ENCODE measurements around the gene CLMN. TPM values are rescaled to one million over a fixed set of nuclear protein-coding genes. Genes with fewer than 3 reads are reported as not detected.
"Not testable (repeated sequence)": the region's sequence is repeated elsewhere in the genome, so short reads cannot be mapped to it uniquely, and the experiment has no call there.

The CLMN gene
- total RNA-seq, 1 donor from 2014 or later: 117 TPM

GRCh38 chr14:95289323-95290010 lies 30.2 kb downstream of the CLMN start:
- DNase-seq (ENCODE audit: low spot score in 2 of 2, unreplicated experiment in 2 of 2): peak in 1 of 2 experiments; percentile 11
- peaks cover 32% of the 10 kb centered on the region for H3K36me3 Mint-ChIP-seq
- H3K27me3 Mint-ChIP-seq (ENCODE audit: low read depth): no peaks in the 10 kb centered on the region
- no peak overlapping the region for H3K4me3 Mint-ChIP-seq
- TF ChIP-seq CTCF (IDR thresholded peaks at IDR 0.05; ENCODE audit: unreplicated experiment): no peak
- H3K9me3 Mint-ChIP-seq: peaks cover 13% of the 10 kb centered on the region
- H3K27ac Mint-ChIP-seq: no peak overlapping the region
- peaks cover 12% of the 10 kb centered on the region for H3K4me1 Mint-ChIP-seq

GRCh38 chr14:95288672-95289322 lies 30.9 kb downstream of the CLMN start:
- H3K4me3 Mint-ChIP-seq: no peak overlapping the region
- TF ChIP-seq CTCF (IDR thresholded peaks at IDR 0.05; ENCODE audit: unreplicated experiment): no peak
- H3K27ac Mint-ChIP-seq: no peak overlapping the region
- H3K36me3 Mint-ChIP-seq: peaks cover 32% of the 10 kb centered on the region
- H3K9me3 Mint-ChIP-seq: peaks cover 13% of the 10 kb centered on the region
- peaks cover 12% of the 10 kb centered on the region for H3K4me1 Mint-ChIP-seq
- H3K27me3 Mint-ChIP-seq (ENCODE audit: low read depth): no peaks in the 10 kb centered on the region
- peak in 1 of 2 experiments; percentile 14 for DNase-seq (ENCODE audit: low spot score in 2 of 2, unreplicated experiment in 2 of 2)

- H3K27ac Mint-ChIP-seq: peak overlapping the region; percentile 60
These were observed 32.4 kb downstream of the CLMN start for GRCh38 chr14:95287176-95287754.

GRCh38 chr14:95286645-95287044 lies 33.1 kb downstream of the CLMN start:
- no peak for TF ChIP-seq CTCF (IDR thresholded peaks at IDR 0.05; ENCODE audit: unreplicated experiment)
- no peak overlapping the region for H3K4me3 Mint-ChIP-seq
- no peaks in the 10 kb centered on the region for H3K27me3 Mint-ChIP-seq (ENCODE audit: low read depth)

More at GRCh38 chr14:95287176-95287754, 32.4 kb downstream of the CLMN start:
- Mint-ChIP-seq H3K9me3 (peaks cover 13% of the 10 kb centered on the region), H3K27me3 (ENCODE audit: low read depth) (no peaks in the 10 kb centered on the region), H3K4me3 (no peak overlapping the region), H3K4me1 (peaks cover 12% of the 10 kb centered on the region), H3K36me3 (peaks cover 32% of the 10 kb centered on the region)
- TF ChIP-seq CTCF (IDR thresholded peaks at IDR 0.05; ENCODE audit: unreplicated experiment): no peak
- no peak for DNase-seq (ENCODE audit: low spot score in 2 of 2, unreplicated experiment in 2 of 2)

GRCh38 chr14:95285566-95285965 lies 34.1 kb downstream of the CLMN start:
- Mint-ChIP-seq H3K27me3 (ENCODE audit: low read depth) (no peaks in the 10 kb centered on the region), H3K27ac (no peak overlapping the region), H3K9me3 (peaks cover 13% of the 10 kb centered on the region), H3K4me3 (no peak overlapping the region), H3K4me1 (peaks cover 12% of the 10 kb centered on the region), H3K36me3 (peaks cover 32% of the 10 kb centered on the region)
- TF ChIP-seq CTCF (IDR thresholded peaks at IDR 0.05; ENCODE audit: unreplicated experiment): no peak
- peak in 1 of 2 experiments; percentile 20 for DNase-seq (ENCODE audit: low spot score in 2 of 2, unreplicated experiment in 2 of 2)

More at GRCh38 chr14:95286645-95287044, 33.1 kb downstream of the CLMN start:
- no peak for DNase-seq (ENCODE audit: low spot score in 2 of 2, unreplicated experiment in 2 of 2)
- Mint-ChIP-seq H3K36me3 (peaks cover 32% of the 10 kb centered on the region), H3K27ac (no peak overlapping the region), H3K4me1 (peaks cover 11% of the 10 kb centered on the region), H3K9me3 (peaks cover 13% of the 10 kb centered on the region)

- Mint-ChIP-seq H3K36me3 (peaks cover 32% of the 10 kb centered on the region), H3K9me3 (peaks cover 15% of the 10 kb centered on the region), H3K4me1 (peaks cover 17% of the 10 kb centered on the region)
- H3K27me3 Mint-ChIP-seq (ENCODE audit: low read depth); H3K27ac Mint-ChIP-seq; H3K4me3 Mint-ChIP-seq: not testable (repeated sequence)
- DNase-seq (ENCODE audit: low spot score in 2 of 2, unreplicated experiment in 2 of 2): peak in 1 of 2 experiments; percentile 11
These were observed 35.9 kb downstream of the CLMN start for GRCh38 chr14:95283802-95284201.

- not testable (repeated sequence) for H3K4me3 Mint-ChIP-seq; H3K27me3 Mint-ChIP-seq (ENCODE audit: low read depth); H3K27ac Mint-ChIP-seq
- Mint-ChIP-seq H3K36me3 (peaks cover 29% of the 10 kb centered on the region), H3K4me1 (peaks cover 17% of the 10 kb centered on the region), H3K9me3 (peaks cover 21% of the 10 kb centered on the region)
- DNase-seq (ENCODE audit: low spot score in 2 of 2, unreplicated experiment in 2 of 2): peak in 1 of 2 experiments; percentile 7
These were observed 36.7 kb downstream of the CLMN start for GRCh38 chr14:95282986-95283380.

Data from mesothelial cell of epicardium (in vitro differentiated cells).